DOHH2 (cell line): ENCODE data around the gene CAPZA1.

Source experiments
- H3F3A ChIP-seq: fragments of 200-600 bp; sonication (generic), shearing (Covaris generic); 2 replicates; pipeline ENCODE4 v1.6.0; 2016; ENCODE audit warnings: antibody characterized with exemption, mild to moderate bottlenecking; ENCODE audit not compliant: control insufficient read depth, insufficient read depth
- H3K27ac ChIP-seq: fragments of 200-600 bp; sonication (generic); 2 replicates; pipeline ENCODE4 v1.5.1; 2014; ENCODE audit warnings: low read depth, mild to moderate bottlenecking, low read length, moderate library complexity
- H3K27me3 ChIP-seq: fragments of 200-600 bp; sonication (generic); 2 replicates; pipeline ENCODE4 v1.6.1; 2014; ENCODE audit warnings: mild to moderate bottlenecking, low read length, mixed read lengths; ENCODE audit not compliant: control insufficient read depth
- H3K36me3 ChIP-seq: fragments of 200-600 bp; sonication (generic); 2 replicates; pipeline ENCODE4 v1.6.1; 2014; ENCODE audit warnings: mild to moderate bottlenecking, low read length, moderate library complexity, mixed read lengths; ENCODE audit not compliant: control insufficient read depth
- H3K4me1 ChIP-seq: fragments of 200-600 bp; sonication (generic); 2 replicates; pipeline ENCODE4 v1.6.1; 2014; ENCODE audit warnings: mild to moderate bottlenecking, low read length, mixed read lengths; ENCODE audit not compliant: control insufficient read depth
- H3K4me2 ChIP-seq: fragments of 200-600 bp; sonication (generic); 2 replicates; pipeline ENCODE4 v1.6.0; 2014; ENCODE audit warnings: mild to moderate bottlenecking, low read length, moderate library complexity
- H3K4me3 ChIP-seq: fragments of 200-600 bp; sonication (generic); 2 replicates; pipeline ENCODE4 v1.5.1; 2014; ENCODE audit warnings: mild to moderate bottlenecking, low read length, mixed read lengths
- H3K79me2 ChIP-seq: fragments of 200-600 bp; sonication (generic); 2 replicates; pipeline ENCODE4 v1.6.1; 2014; ENCODE audit warnings: mild to moderate bottlenecking, low read length, mixed read lengths; ENCODE audit not compliant: control insufficient read depth
- H3K9me2 ChIP-seq: fragments of 200-600 bp; sonication (generic); replicated peaks from 2 replicates; pipeline ENCODE4 v1.6.1; 2014; ENCODE audit warnings: mild to moderate bottlenecking, low read length, mixed read lengths; ENCODE audit not compliant: control insufficient read depth
- H3K9me3 ChIP-seq: fragments of 200-600 bp; sonication (generic); 2 replicates; pipeline ENCODE4 v1.6.1; 2014; ENCODE audit warnings: antibody characterized with exemption, low read length, mixed read lengths; ENCODE audit not compliant: control insufficient read depth, insufficient read depth
- H4K20me1 ChIP-seq: fragments of 200-600 bp; sonication (generic); 2 replicates; pipeline ENCODE4 v1.6.0; 2014; ENCODE audit warnings: low read depth, mild to moderate bottlenecking, antibody characterized with exemption, low read length, moderate library complexity; ENCODE audit not compliant: control insufficient read depth, insufficient read depth
- CTCF ChIP-seq: fragments of 200-600 bp; sonication (generic); IDR thresholded peaks from one replicate; pipeline ENCODE4 v1.5.1; 2014; ENCODE audit warnings: antibody characterized with exemption, mild to moderate bottlenecking, low read depth, low read length; ENCODE audit not compliant: poor library complexity, severe bottlenecking
- EZH2phosphoT487 ChIP-seq: fragments of 200-600 bp; sonication (generic); IDR thresholded peaks from 2 replicates; pipeline ENCODE4 v1.6.1; 2017; ENCODE audit warnings: borderline replicate concordance, mild to moderate bottlenecking, antibody characterized with exemption, low read length, moderate library complexity, mixed read lengths

The CAPZA1 gene

DNA sequence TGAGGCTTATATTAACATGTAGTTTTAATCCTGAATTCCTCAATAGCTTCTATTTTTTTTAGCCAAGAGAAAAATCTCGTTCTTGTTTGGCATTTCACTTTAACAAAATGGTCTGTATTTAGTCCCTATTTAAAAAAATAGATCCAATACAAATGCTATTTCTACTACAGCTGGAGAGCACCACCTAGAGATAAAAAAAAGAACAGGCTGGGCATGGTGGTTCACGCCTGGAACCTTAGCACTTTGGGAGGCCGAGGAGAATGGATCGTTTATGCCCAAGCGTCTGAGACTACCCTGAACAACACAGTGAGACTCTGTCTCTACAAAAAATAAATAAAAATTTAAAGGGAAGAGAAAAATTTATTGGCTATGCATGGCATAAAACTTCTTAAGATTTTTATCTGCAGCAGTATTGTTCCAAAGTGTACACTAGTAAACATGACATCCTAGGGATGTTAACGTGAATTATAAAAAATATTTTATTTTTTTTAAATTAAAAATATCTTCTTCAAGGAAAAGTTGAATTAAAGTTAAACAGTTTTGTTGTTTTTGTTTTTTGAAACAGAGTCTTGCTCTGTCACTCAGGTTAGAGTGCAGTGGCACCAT is 5.1 kb upstream of the CAPZA1 start:
- Histone ChIP-seq H3K4me2 (no peak overlapping the region), H3K27ac (no peak overlapping the region), H3K9me2 (no peaks in the 10 kb centered on the region), H3K4me3 (no peak overlapping the region), H3K4me1 (peaks cover 15% of the 10 kb centered on the region), H3K9me3 (no peaks in the 10 kb centered on the region), H3F3A (peaks cover 9% of the 10 kb centered on the region; the same call in 1 of the 2 replicates), H4K20me1 (no peaks in the 10 kb centered on the region), H3K27me3 (no peaks in the 10 kb centered on the region), H3K79me2 (peaks cover 28% of the 10 kb centered on the region), H3K36me3 (peaks cover 45% of the 10 kb centered on the region)
- TF ChIP-seq CTCF = peak; percentile 61
- TF ChIP-seq EZH2phosphoT487 = no peak

- H3K4me3 ChIP-seq = peak overlapping the region; percentile 96
- H3K79me2 ChIP-seq = peaks cover 61% of the 10 kb centered on the region
- H3K36me3 ChIP-seq = peaks cover 48% of the 10 kb centered on the region
- peak overlapping the region; percentile 94 for H3K27ac ChIP-seq
- H3K4me2 ChIP-seq = peak overlapping the region; percentile 93
- H3K4me1 ChIP-seq = peaks cover 26% of the 10 kb centered on the region
- TF ChIP-seq CTCF = no peak
- TF ChIP-seq EZH2phosphoT487 = no peak
- no peaks in the 10 kb centered on the region for H3K9me2 ChIP-seq
- H3F3A ChIP-seq = peaks cover 34% of the 10 kb centered on the region
- H3K27me3 ChIP-seq = no peaks in the 10 kb centered on the region
- peaks cover 12% of the 10 kb centered on the region for H4K20me1 ChIP-seq
- H3K9me3 ChIP-seq = no peaks in the 10 kb centered on the region
Observed at GRCh38 chr1:112618114-112618720, 1.4 kb upstream of the CAPZA1 start.

GRCh38 chr1:112618721-112619517 is 713 bp upstream of the CAPZA1 start, which contains the start of gene ST7L:
Gene ST7L, minus strand, starts transcription at chr1:112619141. Its CDS starts 28 bp downstream, at chr1:112619113.
- Histone ChIP-seq H3K27me3 (no peaks in the 10 kb centered on the region), H3F3A (peaks cover 34% of the 10 kb centered on the region), H3K9me3 (no peaks in the 10 kb centered on the region), H3K27ac (peak within 1 kb of the TSS; percentile 94), H3K36me3 (peaks cover 44% of the 10 kb centered on the region), H3K79me2 (peaks cover 68% of the 10 kb centered on the region), H3K4me2 (peak within 1 kb of the TSS; percentile 93), H3K9me2 (no peaks in the 10 kb centered on the region), H4K20me1 (peaks cover 16% of the 10 kb centered on the region), H3K4me3 (peak within 1 kb of the TSS; percentile 96), H3K4me1 (peaks cover 28% of the 10 kb centered on the region)
- TF ChIP-seq EZH2phosphoT487 = no peak
- TF ChIP-seq CTCF = no peak
